Measurements from ENCODE around the gene VAMP7. TPM values are rescaled to one million over a fixed set of nuclear protein-coding genes. Genes with fewer than 3 reads are reported as not detected.
"Not testable (repeated sequence)": the region's sequence is repeated elsewhere in the genome, so short reads cannot be mapped to it uniquely, and the experiment has no call there.

VAMP7 gene
- total and polyA plus RNA-seq, 3 donors from 2014 or later: 30.2 to 32.1 (median 30.4) TPM

- no peak overlapping the region for H3K4me3 ChIP-seq
- TF ChIP-seq POLR2A (IDR thresholded peaks at IDR 0.05): no peak
- no peak for TF ChIP-seq CTCF (IDR thresholded peaks at IDR 0.05)
- intact Hi-C loops (cut with DNase I; ENCODE audit: low total_unique reads): no loop called here
- no peak overlapping the region for H3K27ac ChIP-seq
- 67 to 73% methylated on average over 3 of the region's 3 CpGs for WGBS, 2 donors
- DNase-seq: no peak
- no peaks in the 10 kb centered on the region for H3K9me3 ChIP-seq
- H3K4me1 ChIP-seq: no peaks in the 10 kb centered on the region
- no peaks in the 10 kb centered on the region for H3K27me3 ChIP-seq
- H3K36me3 ChIP-seq (ENCODE audit: low read depth, missing control alignments): no peaks in the 10 kb centered on the region
These were observed 86.6 kb downstream of the VAMP7 start for GRCh38 chrX:155967653-155968325.

- no peaks in the 10 kb centered on the region for H3K27me3 ChIP-seq
- DNase-seq: no peak
- H3K36me3 ChIP-seq (ENCODE audit: low read depth, missing control alignments): no peaks in the 10 kb centered on the region
- H3K9me3 ChIP-seq: no peaks in the 10 kb centered on the region
- intact Hi-C loops (cut with DNase I; ENCODE audit: low total_unique reads): no loop called here
- H3K4me1 ChIP-seq: no peaks in the 10 kb centered on the region
- WGBS, 2 donors: 47 to 48% methylated on average over 1 of the region's 1 CpG
- H3K27ac ChIP-seq: no peak overlapping the region
- TF ChIP-seq POLR2A (IDR thresholded peaks at IDR 0.05) (no peak), CTCF (IDR thresholded peaks at IDR 0.05) (no peak)
- no peak overlapping the region for H3K4me3 ChIP-seq
These were observed 87.1 kb downstream of the VAMP7 start for GRCh38 chrX:155968326-155968661.

- intact Hi-C loops (cut with DNase I; ENCODE audit: low total_unique reads): no loop called here
- no peak overlapping the region for H3K27ac ChIP-seq
- H3K27me3 ChIP-seq: no peaks in the 10 kb centered on the region
- WGBS, 2 donors: 42 to 43% methylated on average over 5 of the region's 5 CpGs
- no peaks in the 10 kb centered on the region for H3K36me3 ChIP-seq (ENCODE audit: low read depth, missing control alignments)
- H3K9me3 ChIP-seq: no peaks in the 10 kb centered on the region
- TF ChIP-seq POLR2A (IDR thresholded peaks at IDR 0.05) (no peak), CTCF (IDR thresholded peaks at IDR 0.05) (no peak)
- no peak for DNase-seq
- H3K4me3 ChIP-seq: no peak overlapping the region
- H3K4me1 ChIP-seq: no peaks in the 10 kb centered on the region
These were observed 87.6 kb downstream of the VAMP7 start for GRCh38 chrX:155968791-155969190.

GRCh38 chrX:155971658-155972057, 90.5 kb downstream of the VAMP7 start:
- H3K27me3 ChIP-seq; H3K9me3 ChIP-seq; DNase-seq; H3K4me3 ChIP-seq; H3K36me3 ChIP-seq (ENCODE audit: low read depth, missing control alignments); intact Hi-C loops (cut with DNase I; ENCODE audit: low total_unique reads); H3K27ac ChIP-seq; H3K4me1 ChIP-seq: not testable (repeated sequence)
- WGBS, 2 donors: 59 to 82% methylated on average over 5 of the region's 5 CpGs

- H3K4me3 ChIP-seq; DNase-seq; H3K27me3 ChIP-seq; H3K27ac ChIP-seq; intact Hi-C loops (cut with DNase I; ENCODE audit: low total_unique reads); H3K36me3 ChIP-seq (ENCODE audit: low read depth, missing control alignments); H3K4me1 ChIP-seq; H3K9me3 ChIP-seq: not testable (repeated sequence)
- 59 to 69% methylated on average over 7 of the region's 7 CpGs for WGBS, 2 donors
These were observed 91.1 kb downstream of the VAMP7 start for GRCh38 chrX:155972241-155972640.

GRCh38 chrX:155983326-155983725, 102.2 kb downstream of the VAMP7 start:
- TF ChIP-seq POLR2A (IDR thresholded peaks at IDR 0.05) (no peak), CTCF (IDR thresholded peaks at IDR 0.05) (no peak)
- Histone ChIP-seq H3K4me3 (no peak overlapping the region), H3K27ac (no peak overlapping the region), H3K9me3 (no peaks in the 10 kb centered on the region), H3K4me1 (no peaks in the 10 kb centered on the region), H3K27me3 (no peaks in the 10 kb centered on the region), H3K36me3 (ENCODE audit: low read depth, missing control alignments) (no peaks in the 10 kb centered on the region)
- intact Hi-C loops (cut with DNase I; ENCODE audit: low total_unique reads): no loop called here
- 52 to 60% methylated on average over 2 of the region's 2 CpGs for WGBS, 2 donors
- no peak for DNase-seq
